B cell (primary cell): Measurements from ENCODE around the gene HMSD. TPM values are rescaled to one million over a fixed set of nuclear protein-coding genes. Genes with fewer than 3 reads are reported as not detected.

Source experiments
- ATAC-seq: fragments of 200-7000 bp; cut with Tn5 transposase; one replicate; pipeline ENCODE4 v1.10.0; 2021; ENCODE audit warnings: low read depth, mild to moderate bottlenecking, moderate number of reproducible peaks, moderate library complexity
- CTCF ChIA-PET: fragments of 350-600 bp; sonication (Branson Sonifier 250); formaldehyde crosslinking; loops from one replicate; lab custom pipeline; 2021; ENCODE audit warnings: antibody characterized with exemption, inconsistent platforms; lab: Charles Lee
- POLR2A ChIA-PET: fragments of 350-600 bp; sonication (Branson Sonifier 250); formaldehyde crosslinking; loops from one replicate; lab custom pipeline; 2021; ENCODE audit warnings: antibody characterized with exemption; lab: Charles Lee
- DNase-seq: peaks from one replicate; pipeline ENCODE4 v3.0.0; 2013
- H2AFZ ChIP-seq: 2 replicates; pipeline ENCODE4 v1.6.1; 2012; ENCODE audit warnings: mild to moderate bottlenecking, low read depth, low read length; ENCODE audit not compliant: insufficient read depth, poor library complexity, severe bottlenecking
- H3K27ac ChIP-seq, 2 donors: 1 replicate in 1 of 2; 2 replicates in 1 of 2; pipeline ENCODE4 v1.5.1; 2012 to 2013; ENCODE audit warnings: low read length in 2 of 2, mild to moderate bottlenecking in 2 of 2, moderate library complexity in 1 of 2
- H3K27me3 ChIP-seq, 4 experiments: fragments of 200-600 bp in 1 of 4; sonication (generic) in 1 of 4; replicated peaks in 1 of 4; 1 replicate in 2 of 4; 2 replicates in 2 of 4; pipeline versions ENCODE4 v1.6.1 to v1.7.0; 2013 to 2016; ENCODE audit warnings: low read length in 3 of 4, mild to moderate bottlenecking in 2 of 4, mixed read lengths in 1 of 4, moderate library complexity in 1 of 4; ENCODE audit not compliant: insufficient read depth in 4 of 4, control insufficient read depth in 3 of 4; ENCODE audit errors: control extremely low read depth in 1 of 4
- H3K36me3 ChIP-seq, 2 experiments: replicated peaks in 1 of 2; 1 replicate in 1 of 2; 2 replicates in 1 of 2; pipeline versions ENCODE4 v1.6.1 to v1.7.1; 2013; ENCODE audit warnings: low read length in 1 of 2; ENCODE audit not compliant: insufficient read depth in 2 of 2, control insufficient read depth in 1 of 2; ENCODE audit errors: control extremely low read depth in 1 of 2, extremely low read depth in 1 of 2
- H3K4me1 ChIP-seq, 2 donors: fragments of 200-600 bp in 1 of 2; sonication (generic) in 1 of 2; 1 replicate in 1 of 2; 2 replicates in 1 of 2; pipeline versions ENCODE4 v1.5.1 to v1.6.1; 2013 to 2017; ENCODE audit warnings: low read length in 2 of 2; ENCODE audit not compliant: control insufficient read depth in 2 of 2, insufficient read depth in 2 of 2
- H3K4me2 ChIP-seq: replicated peaks from 2 replicates; pipeline ENCODE3; 2012; ENCODE audit warnings: mild to moderate bottlenecking, low read depth, low read length; ENCODE audit not compliant: poor library complexity, severe bottlenecking
- H3K4me3 ChIP-seq, 5 experiments: fragments of 200-600 bp in 1 of 5; sonication (generic) in 1 of 5; 1 replicate in 3 of 5; 2 replicates in 2 of 5; pipeline versions ENCODE4 v1.5.1 to v1.7.0; 2011 to 2016; ENCODE audit warnings: low read length in 4 of 5, mild to moderate bottlenecking in 4 of 5, low read depth in 2 of 5, control low read depth in 1 of 5, moderate library complexity in 1 of 5; ENCODE audit not compliant: insufficient read depth in 1 of 5; ENCODE audit errors: control extremely low read depth in 1 of 5, extremely low read depth in 1 of 5
- H3K79me2 ChIP-seq: fragments of 200-600 bp; sonication (generic); one replicate; pipeline ENCODE4 v1.6.0; 2016; ENCODE audit warnings: low read length; ENCODE audit not compliant: control insufficient read depth, insufficient read depth
- H3K9ac ChIP-seq: fragments of 200-600 bp; sonication (generic); 2 replicates; pipeline ENCODE4 v1.6.1; 2017; ENCODE audit warnings: mild to moderate bottlenecking, low read length, moderate library complexity
- H3K9me3 ChIP-seq, 3 donors: one replicate each; pipeline versions ENCODE4 v1.6.1 to v1.7.1; 2013; ENCODE audit warnings: low read length in 2 of 3; ENCODE audit not compliant: control insufficient read depth in 2 of 3, insufficient read depth in 1 of 3; ENCODE audit errors: control extremely low read depth in 1 of 3
- H4K20me1 ChIP-seq: 2 replicates; pipeline ENCODE4 v1.6.0; 2012; ENCODE audit warnings: mild to moderate bottlenecking, low read length; ENCODE audit not compliant: insufficient read depth, control insufficient read depth, poor library complexity, severe bottlenecking
- H3K27ac Mint-ChIP-seq: one replicate; pipeline ENCODE4 v1.8.0; 2021; ENCODE audit warnings: mixed read lengths
- H3K27me3 Mint-ChIP-seq: one replicate; pipeline ENCODE4 v1.8.0; 2021; ENCODE audit warnings: mixed read lengths
- H3K4me1 Mint-ChIP-seq: one replicate; pipeline ENCODE4 v1.8.0; 2021; ENCODE audit warnings: mixed read lengths
- H3K4me3 Mint-ChIP-seq: one replicate; pipeline ENCODE4 v1.8.0; 2021; ENCODE audit warnings: mixed read lengths
- H3K9me3 Mint-ChIP-seq: one replicate; pipeline ENCODE4 v1.8.0; 2022; ENCODE audit warnings: mixed read lengths; ENCODE audit not compliant: insufficient read depth
- CTCF ChIP-seq: fragments of 200-600 bp; IDR thresholded peaks from one replicate; pipeline ENCODE4 v1.8.0; 2022; ENCODE audit warnings: antibody characterized with exemption, mild to moderate bottlenecking
- EZH2 ChIP-seq: IDR thresholded peaks from 2 replicates; pipeline ENCODE4 v1.6.1; 2012; ENCODE audit warnings: borderline replicate concordance, low read depth, mild to moderate bottlenecking, moderate library complexity, low read length; ENCODE audit not compliant: insufficient read depth, poor library complexity, severe bottlenecking
- WGBS: methylation state at CpG from one replicate; pipeline ENCODE4 v1.1.5; 2013; ENCODE audit warnings: missing lambda C conversion rate; ENCODE audit not compliant: insufficient coverage; 5-methylcytosine and 5-hydroxymethylcytosine counted together
- intact Hi-C: fragments of 100-400 bp; cut with micrococcal nuclease; formaldehyde crosslinking; loops from one replicate; pipeline ENCODE4 v1.10.0; 2022
- polyA plus RNA-seq: library from polyadenylated mRNA; depleted of rRNA; stranded (reverse); fragments of >200 nt; gene quantifications from 2 replicates; pipeline ENCODE4 v1.2.3, GENCODE V29; 2012
- total RNA-seq, 2 donors: library from RNA; stranded (reverse); fragments of 120-200 nt in 1 of 2; gene quantifications; 1 replicate in 1 of 2; 2 replicates in 1 of 2; pipeline versions ENCODE4 v1.2.3 to v1.2.4, GENCODE V29; 2013 to 2022

HMSD gene
- total and polyA plus RNA-seq, 2 donors (not counting 1 experiment from before 2014, with no cell fraction given), result 0.04 TPM; not detected in 1

DNA sequence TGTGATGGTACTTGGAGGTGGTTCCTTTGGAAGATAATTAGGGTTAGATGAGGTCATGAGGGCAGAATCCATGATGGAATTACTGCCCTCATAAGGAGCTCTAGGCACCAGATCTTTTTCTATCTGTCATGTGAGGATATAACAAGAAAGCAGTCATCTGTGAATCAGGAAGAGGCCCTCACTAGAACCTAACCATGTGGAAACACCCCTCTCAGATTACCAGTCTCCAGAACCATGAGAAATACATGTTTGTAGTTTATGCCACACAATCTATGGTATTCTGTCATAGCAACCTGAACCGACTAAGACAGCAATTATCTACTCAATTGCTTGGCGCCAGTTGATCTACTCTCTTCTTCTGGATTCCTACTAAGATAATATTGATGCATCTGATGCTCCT lies 43.7 kb upstream of the HMSD start:
- POLR2A ChIA-PET, result no interaction called here

GRCh38 chr18:63906056-63906455 lies 43.0 kb upstream of the HMSD start:
- ChIA-PET CTCF (no interaction called here), POLR2A (no interaction called here)
- H3K9me3 Mint-ChIP-seq, result no peaks in the 10 kb centered on the region
- Histone ChIP-seq H2AFZ (no peak overlapping the region), H3K27ac (no peak overlapping the region), H3K9me3 (no peaks in the 10 kb centered on the region), H3K4me3 (no peak overlapping the region), H3K4me1 (no peaks in the 10 kb centered on the region), H4K20me1 (no peaks in the 10 kb centered on the region), H3K9ac (no peak overlapping the region), H3K36me3 (no peaks in the 10 kb centered on the region), H3K79me2 (no peaks in the 10 kb centered on the region), H3K27me3 (no peaks in the 10 kb centered on the region), H3K4me2 (no peak overlapping the region)
- peaks cover 4% of the 10 kb centered on the region for H3K27me3 Mint-ChIP-seq
- no peak for DNase-seq
- ATAC-seq, result no peak
- WGBS, result no CpG with 5 or more reads among the region's 1 CpG
- intact Hi-C loops, result no loop called here
- peaks cover 6% of the 10 kb centered on the region for H3K4me1 Mint-ChIP-seq
- no peak overlapping the region for H3K4me3 Mint-ChIP-seq
- H3K27ac Mint-ChIP-seq, result no peak overlapping the region
- TF ChIP-seq CTCF (no peak), EZH2 (no peak)

More for the DNA sequence above, 43.7 kb upstream of the HMSD start:
- Mint-ChIP-seq H3K4me1 (peaks cover 6% of the 10 kb centered on the region), H3K9me3 (no peaks in the 10 kb centered on the region), H3K27ac (no peak overlapping the region), H3K4me3 (no peak overlapping the region), H3K27me3 (peaks cover 7% of the 10 kb centered on the region)
- H3K36me3 ChIP-seq, result no peaks in the 10 kb centered on the region
- DNase-seq (no peak), ATAC-seq (no peak)
- H3K4me2 ChIP-seq, result no peak overlapping the region
- no peak overlapping the region for H2AFZ ChIP-seq
- intact Hi-C loops, result no loop called here
- H3K9me3 ChIP-seq, result no peaks in the 10 kb centered on the region
- H3K4me1 ChIP-seq, result no peaks in the 10 kb centered on the region
- no peak overlapping the region for H3K9ac ChIP-seq
- WGBS, result no CpG with 5 or more reads among the region's 2 CpGs
- CTCF ChIA-PET, result no interaction called here
- H3K4me3 ChIP-seq, result no peak overlapping the region
- TF ChIP-seq CTCF, result no peak
- no peak for TF ChIP-seq EZH2
- no peaks in the 10 kb centered on the region for H3K79me2 ChIP-seq
- H3K27ac ChIP-seq, result no peak overlapping the region
- H4K20me1 ChIP-seq, result no peaks in the 10 kb centered on the region
- no peaks in the 10 kb centered on the region for H3K27me3 ChIP-seq
